ENCODE measurements around the gene PLAAT2. TPM values are rescaled to one million over a fixed set of nuclear protein-coding genes. Genes with fewer than 3 reads are reported as not detected.

Gene PLAAT2
- total and polyA plus RNA-seq, 2 of the 13 experiments (the other 11 are each of a cell fraction or from before 2014, with no cell fraction given), result 0.22 TPM; not detected in 1

DNA sequence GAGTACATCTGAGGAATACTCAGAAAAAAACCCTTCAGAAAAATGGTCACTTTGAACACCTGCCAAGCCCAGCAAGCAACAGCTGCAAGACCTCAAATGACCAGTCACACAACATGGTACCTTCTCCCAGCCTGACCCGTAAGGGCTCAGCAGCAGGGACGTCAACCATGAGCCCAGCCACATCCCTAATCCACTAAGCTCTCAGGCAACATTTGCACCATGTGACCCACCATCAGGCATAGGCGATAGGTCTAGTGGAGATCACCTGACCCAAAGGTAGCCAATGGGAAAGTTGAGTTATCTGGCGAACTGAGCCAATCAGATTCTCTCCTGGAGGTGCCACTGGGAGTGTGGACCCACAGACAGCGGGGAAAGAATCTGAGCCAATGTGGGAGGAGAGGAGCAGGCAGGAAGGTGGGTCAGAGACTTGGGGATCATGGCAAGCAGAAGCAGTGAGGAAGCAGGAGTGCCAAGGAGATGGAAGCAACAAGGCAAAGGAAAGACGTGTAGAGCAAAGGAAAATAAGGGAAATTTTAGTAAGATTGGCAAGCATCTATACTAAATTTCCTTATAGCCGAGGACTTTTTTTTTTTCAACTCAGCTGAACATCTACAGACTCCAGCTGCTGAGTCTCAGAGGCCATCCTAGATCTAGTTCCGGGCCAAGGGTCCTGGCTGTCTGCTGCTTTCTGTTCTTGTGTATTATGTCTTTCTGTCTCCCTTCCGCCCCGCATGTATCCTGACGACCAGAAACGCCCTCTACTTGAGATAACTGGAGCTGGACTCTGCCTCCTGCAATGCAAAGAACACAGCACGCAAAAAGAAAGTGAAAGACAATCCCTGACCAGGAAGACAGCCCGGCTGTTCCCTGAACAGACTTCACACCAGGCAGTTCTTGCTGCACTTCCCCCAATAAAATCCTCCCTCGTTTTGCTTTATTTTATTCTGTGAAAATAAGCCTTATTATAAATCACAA lies 11.0 kb upstream of the PLAAT2 start (continued):
- TF ChIP-seq, protein P1, sequence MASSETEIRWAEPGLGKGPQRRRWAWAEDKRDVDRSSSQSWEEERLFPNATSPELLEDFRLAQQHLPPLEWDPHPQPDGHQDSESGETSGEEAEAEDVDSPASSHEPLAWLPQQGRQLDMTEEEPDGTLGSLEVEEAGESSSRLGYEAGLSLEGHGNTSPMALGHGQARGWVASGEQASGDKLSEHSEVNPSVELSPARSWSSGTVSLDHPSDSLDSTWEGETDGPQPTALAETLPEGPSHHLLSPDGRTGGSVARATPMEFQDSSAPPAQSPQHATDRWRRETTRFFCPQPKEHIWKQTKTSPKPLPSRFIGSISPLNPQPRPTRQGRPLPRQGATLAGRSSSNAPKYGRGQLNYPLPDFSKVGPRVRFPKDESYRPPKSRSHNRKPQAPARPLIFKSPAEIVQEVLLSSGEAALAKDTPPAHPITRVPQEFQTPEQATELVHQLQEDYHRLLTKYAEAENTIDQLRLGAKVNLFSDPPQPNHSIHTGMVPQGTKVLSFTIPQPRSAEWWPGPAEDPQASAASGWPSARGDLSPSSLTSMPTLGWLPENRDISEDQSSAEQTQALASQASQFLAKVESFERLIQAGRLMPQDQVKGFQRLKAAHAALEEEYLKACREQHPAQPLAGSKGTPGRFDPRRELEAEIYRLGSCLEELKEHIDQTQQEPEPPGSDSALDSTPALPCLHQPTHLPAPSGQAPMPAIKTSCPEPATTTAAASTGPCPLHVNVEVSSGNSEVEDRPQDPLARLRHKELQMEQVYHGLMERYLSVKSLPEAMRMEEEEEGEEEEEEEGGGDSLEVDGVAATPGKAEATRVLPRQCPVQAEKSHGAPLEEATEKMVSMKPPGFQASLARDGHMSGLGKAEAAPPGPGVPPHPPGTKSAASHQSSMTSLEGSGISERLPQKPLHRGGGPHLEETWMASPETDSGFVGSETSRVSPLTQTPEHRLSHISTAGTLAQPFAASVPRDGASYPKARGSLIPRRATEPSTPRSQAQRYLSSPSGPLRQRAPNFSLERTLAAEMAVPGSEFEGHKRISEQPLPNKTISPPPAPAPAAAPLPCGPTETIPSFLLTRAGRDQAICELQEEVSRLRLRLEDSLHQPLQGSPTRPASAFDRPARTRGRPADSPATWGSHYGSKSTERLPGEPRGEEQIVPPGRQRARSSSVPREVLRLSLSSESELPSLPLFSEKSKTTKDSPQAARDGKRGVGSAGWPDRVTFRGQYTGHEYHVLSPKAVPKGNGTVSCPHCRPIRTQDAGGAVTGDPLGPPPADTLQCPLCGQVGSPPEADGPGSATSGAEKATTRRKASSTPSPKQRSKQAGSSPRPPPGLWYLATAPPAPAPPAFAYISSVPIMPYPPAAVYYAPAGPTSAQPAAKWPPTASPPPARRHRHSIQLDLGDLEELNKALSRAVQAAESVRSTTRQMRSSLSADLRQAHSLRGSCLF (CRISPR knock-in tag; IDR thresholded peaks at IDR 0.05; ENCODE audit: borderline replicate concordance), result no peak
- TF ChIP-seq KLF6 (CRISPR knock-in tag; IDR thresholded peaks at IDR 0.05) (no peak), AHR (CRISPR knock-in tag; IDR thresholded peaks at IDR 0.05) (no peak), RBM39 (IDR thresholded peaks at IDR 0.05; ENCODE audit: low read depth, low read length, poor library complexity, severe bottlenecking) (no peak)
- TF ChIP-seq, protein P2, sequence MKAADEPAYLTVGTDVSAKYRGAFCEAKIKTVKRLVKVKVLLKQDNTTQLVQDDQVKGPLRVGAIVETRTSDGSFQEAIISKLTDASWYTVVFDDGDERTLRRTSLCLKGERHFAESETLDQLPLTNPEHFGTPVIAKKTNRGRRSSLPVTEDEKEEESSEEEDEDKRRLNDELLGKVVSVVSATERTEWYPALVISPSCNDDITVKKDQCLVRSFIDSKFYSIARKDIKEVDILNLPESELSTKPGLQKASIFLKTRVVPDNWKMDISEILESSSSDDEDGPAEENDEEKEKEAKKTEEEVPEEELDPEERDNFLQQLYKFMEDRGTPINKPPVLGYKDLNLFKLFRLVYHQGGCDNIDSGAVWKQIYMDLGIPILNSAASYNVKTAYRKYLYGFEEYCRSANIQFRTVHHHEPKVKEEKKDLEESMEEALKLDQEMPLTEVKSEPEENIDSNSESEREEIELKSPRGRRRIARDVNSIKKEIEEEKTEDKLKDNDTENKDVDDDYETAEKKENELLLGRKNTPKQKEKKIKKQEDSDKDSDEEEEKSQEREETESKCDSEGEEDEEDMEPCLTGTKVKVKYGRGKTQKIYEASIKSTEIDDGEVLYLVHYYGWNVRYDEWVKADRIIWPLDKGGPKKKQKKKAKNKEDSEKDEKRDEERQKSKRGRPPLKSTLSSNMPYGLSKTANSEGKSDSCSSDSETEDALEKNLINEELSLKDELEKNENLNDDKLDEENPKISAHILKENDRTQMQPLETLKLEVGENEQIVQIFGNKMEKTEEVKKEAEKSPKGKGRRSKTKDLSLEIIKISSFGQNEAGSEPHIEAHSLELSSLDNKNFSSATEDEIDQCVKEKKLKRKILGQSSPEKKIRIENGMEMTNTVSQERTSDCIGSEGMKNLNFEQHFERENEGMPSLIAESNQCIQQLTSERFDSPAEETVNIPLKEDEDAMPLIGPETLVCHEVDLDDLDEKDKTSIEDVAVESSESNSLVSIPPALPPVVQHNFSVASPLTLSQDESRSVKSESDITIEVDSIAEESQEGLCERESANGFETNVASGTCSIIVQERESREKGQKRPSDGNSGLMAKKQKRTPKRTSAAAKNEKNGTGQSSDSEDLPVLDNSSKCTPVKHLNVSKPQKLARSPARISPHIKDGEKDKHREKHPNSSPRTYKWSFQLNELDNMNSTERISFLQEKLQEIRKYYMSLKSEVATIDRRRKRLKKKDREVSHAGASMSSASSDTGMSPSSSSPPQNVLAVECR (CRISPR knock-in tag; IDR thresholded peaks at IDR 0.05; ENCODE audit: borderline replicate concordance), result peak; percentile 38; the same call in 1 of the 2 replicates
